Hepatocyte (in vitro differentiated cells): ENCODE results near the gene MICB. TPM values are rescaled to one million over a fixed set of nuclear protein-coding genes. Genes with fewer than 3 reads are reported as not detected.

Experiments used
- DNase-seq: peaks from one replicate; pipeline ENCODE4 v3.0.0-alpha.2; 2016; ENCODE audit warnings: low spot score
- H2AFZ ChIP-seq: fragments of 200-600 bp; sonication (generic); 2 replicates; pipeline ENCODE4 v1.6.0; 2016; ENCODE audit warnings: antibody characterized with exemption, mild to moderate bottlenecking
- H3K27ac ChIP-seq: fragments of 200-600 bp; sonication (generic); 2 replicates; pipeline ENCODE4 v1.5.1; 2016; ENCODE audit warnings: mild to moderate bottlenecking
- H3K27me3 ChIP-seq: fragments of 200-600 bp; sonication (generic); 2 replicates; pipeline ENCODE4 v1.6.1; 2016
- H3K36me3 ChIP-seq: fragments of 200-600 bp; sonication (generic); replicated peaks from 2 replicates; pipeline ENCODE4 v1.5.1; 2016; ENCODE audit warnings: low read depth; ENCODE audit not compliant: insufficient read depth
- H3K4me1 ChIP-seq: fragments of 200-600 bp; sonication (generic); 2 replicates; pipeline ENCODE4 v1.5.1; 2016; ENCODE audit warnings: mild to moderate bottlenecking, moderate library complexity; ENCODE audit not compliant: insufficient read depth
- H3K4me2 ChIP-seq: fragments of 200-600 bp; sonication (generic); 2 replicates; pipeline ENCODE4 v1.6.0; 2016
- H3K4me3 ChIP-seq: fragments of 200-600 bp; sonication (generic); 2 replicates; pipeline ENCODE4 v1.5.1; 2016; ENCODE audit warnings: mild to moderate bottlenecking
- H3K79me2 ChIP-seq: fragments of 200-600 bp; sonication (generic); 2 replicates; pipeline ENCODE4 v1.6.0; 2017; ENCODE audit warnings: mild to moderate bottlenecking
- H3K9me2 ChIP-seq: fragments of 200-600 bp; sonication (generic); replicated peaks from 2 replicates; pipeline ENCODE4 v1.6.0; 2017; ENCODE audit warnings: mild to moderate bottlenecking; ENCODE audit not compliant: insufficient read depth
- H3K9me3 ChIP-seq: fragments of 200-600 bp; sonication (generic); 2 replicates; pipeline ENCODE4 v1.5.1; 2016; ENCODE audit warnings: low read depth, mild to moderate bottlenecking
- H4K20me1 ChIP-seq: fragments of 200-600 bp; sonication (generic); 2 replicates; pipeline ENCODE4 v1.6.0; 2016; ENCODE audit warnings: mild to moderate bottlenecking; ENCODE audit not compliant: insufficient read depth, poor library complexity, severe bottlenecking
- EZH2 ChIP-seq: fragments of 200-600 bp; sonication (generic); IDR thresholded peaks from 2 replicates; pipeline ENCODE4 v1.6.1; 2016; ENCODE audit warnings: antibody characterized with exemption, mild to moderate bottlenecking, borderline replicate concordance
- EZH2phosphoT487 ChIP-seq: fragments of 200-600 bp; sonication (generic); IDR thresholded peaks from one replicate; pipeline ENCODE4 v1.6.1; 2018; ENCODE audit warnings: antibody characterized with exemption, mild to moderate bottlenecking, low read depth, moderate library complexity; ENCODE audit not compliant: unreplicated experiment, severe bottlenecking
- WGBS: methylation state at CpG from one replicate; pipeline ENCODE4 v1.1.6; 2016; ENCODE audit warnings: low lambda C conversion rate; ENCODE audit errors: missing lambda C conversion rate; 5-methylcytosine and 5-hydroxymethylcytosine counted together
- polyA plus RNA-seq: library from polyadenylated mRNA; unstranded; fragments of >200 nt; fragmentation: Nextera tagmentation; extraction: Ambion mirVana; gene quantifications from 2 replicates; pipeline ENCODE4 v1.2.1, GENCODE V29; 2016
- total RNA-seq: library from RNA; depleted of rRNA; stranded (reverse); fragments of >200 nt; gene quantifications from 2 replicates; pipeline ENCODE4 v1.2.3, GENCODE V29; 2014
- TF ChIP-seq, protein P1 (sequence below): fragments of 200-600 bp; sonication (generic); IDR thresholded peaks from 2 replicates; pipeline ENCODE4 v1.5.1; 2016; ENCODE audit warnings: antibody characterized with exemption, mild to moderate bottlenecking; ENCODE audit not compliant: poor library complexity

Gene MICB
- total and polyA plus RNA-seq, 2 experiments from 2014 or later, result 0.11 to 0.67 TPM

DNA sequence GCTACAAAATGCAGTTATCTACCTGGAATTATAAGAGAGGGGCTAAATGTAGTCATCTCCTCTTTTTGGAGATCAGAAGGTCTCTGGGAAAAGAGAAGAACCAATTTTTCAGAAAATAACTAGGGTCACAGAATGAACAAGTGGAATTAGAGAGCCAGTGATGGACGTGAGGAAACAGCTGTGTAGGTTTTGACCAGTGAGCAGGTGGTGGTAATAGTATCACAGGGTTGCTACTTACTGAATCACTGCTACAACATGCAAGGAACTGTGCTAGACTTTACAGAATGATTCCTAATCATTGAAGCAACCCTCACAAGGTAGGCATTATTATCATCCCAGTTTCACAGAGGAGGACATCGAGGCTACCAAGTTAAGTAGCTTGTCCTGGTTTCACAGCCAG lies 46.7 kb downstream of the MICB start:
- H4K20me1 ChIP-seq, result peaks cover 15% of the 10 kb centered on the region
- no peaks in the 10 kb centered on the region for H3K9me2 ChIP-seq
- peaks cover 54% of the 10 kb centered on the region for H3K79me2 ChIP-seq
- 83% methylated on average over 2 of the region's 2 CpGs for WGBS
- no peaks in the 10 kb centered on the region for H3K27me3 ChIP-seq
- H3K27ac ChIP-seq, result no peak overlapping the region
- no peaks in the 10 kb centered on the region for H3K36me3 ChIP-seq
- H3K4me1 ChIP-seq, result peaks cover 18% of the 10 kb centered on the region
- no peak overlapping the region for H3K4me3 ChIP-seq
- H2AFZ ChIP-seq, result no peak overlapping the region
- H3K4me2 ChIP-seq, result no peak overlapping the region
- TF ChIP-seq, protein P1, sequence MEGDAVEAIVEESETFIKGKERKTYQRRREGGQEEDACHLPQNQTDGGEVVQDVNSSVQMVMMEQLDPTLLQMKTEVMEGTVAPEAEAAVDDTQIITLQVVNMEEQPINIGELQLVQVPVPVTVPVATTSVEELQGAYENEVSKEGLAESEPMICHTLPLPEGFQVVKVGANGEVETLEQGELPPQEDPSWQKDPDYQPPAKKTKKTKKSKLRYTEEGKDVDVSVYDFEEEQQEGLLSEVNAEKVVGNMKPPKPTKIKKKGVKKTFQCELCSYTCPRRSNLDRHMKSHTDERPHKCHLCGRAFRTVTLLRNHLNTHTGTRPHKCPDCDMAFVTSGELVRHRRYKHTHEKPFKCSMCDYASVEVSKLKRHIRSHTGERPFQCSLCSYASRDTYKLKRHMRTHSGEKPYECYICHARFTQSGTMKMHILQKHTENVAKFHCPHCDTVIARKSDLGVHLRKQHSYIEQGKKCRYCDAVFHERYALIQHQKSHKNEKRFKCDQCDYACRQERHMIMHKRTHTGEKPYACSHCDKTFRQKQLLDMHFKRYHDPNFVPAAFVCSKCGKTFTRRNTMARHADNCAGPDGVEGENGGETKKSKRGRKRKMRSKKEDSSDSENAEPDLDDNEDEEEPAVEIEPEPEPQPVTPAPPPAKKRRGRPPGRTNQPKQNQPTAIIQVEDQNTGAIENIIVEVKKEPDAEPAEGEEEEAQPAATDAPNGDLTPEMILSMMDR, result no peak
- TF ChIP-seq EZH2 (no peak), EZH2phosphoT487 (no peak)
- no peaks in the 10 kb centered on the region for H3K9me3 ChIP-seq
- no peak for DNase-seq

DNA sequence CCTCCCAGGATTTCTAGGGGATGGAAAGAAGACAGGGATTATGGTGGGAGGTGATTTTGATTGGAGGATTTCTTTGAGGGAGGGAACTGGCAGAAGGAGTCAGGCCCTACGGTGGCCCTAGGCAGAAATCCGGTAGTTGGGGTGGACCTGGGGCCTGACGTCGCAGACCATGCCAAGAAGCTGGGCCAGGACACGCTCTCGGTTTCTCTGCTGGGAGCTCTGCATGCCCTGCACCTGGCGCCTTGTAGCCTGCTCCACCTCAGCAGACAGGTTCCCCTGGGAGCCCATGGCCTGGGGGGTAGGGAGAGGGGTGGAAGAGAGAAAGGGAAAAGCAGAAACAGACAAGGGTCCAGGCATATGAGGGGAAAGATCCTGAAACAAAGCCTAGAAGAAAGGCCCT lies 47.3 kb downstream of the MICB start:
- Histone ChIP-seq H3K4me2 (no peak overlapping the region), H4K20me1 (peaks cover 9% of the 10 kb centered on the region), H2AFZ (no peak overlapping the region), H3K27me3 (no peaks in the 10 kb centered on the region), H3K4me3 (no peak overlapping the region), H3K4me1 (peaks cover 12% of the 10 kb centered on the region), H3K79me2 (peaks cover 49% of the 10 kb centered on the region), H3K9me2 (no peaks in the 10 kb centered on the region), H3K9me3 (no peaks in the 10 kb centered on the region), H3K36me3 (no peaks in the 10 kb centered on the region), H3K27ac (no peak overlapping the region)
- DNase-seq, result no peak
- TF ChIP-seq, protein P1, result no peak
- TF ChIP-seq EZH2phosphoT487 (no peak), EZH2 (no peak)
- WGBS, result 83% methylated on average over 7 of the region's 7 CpGs

DNA sequence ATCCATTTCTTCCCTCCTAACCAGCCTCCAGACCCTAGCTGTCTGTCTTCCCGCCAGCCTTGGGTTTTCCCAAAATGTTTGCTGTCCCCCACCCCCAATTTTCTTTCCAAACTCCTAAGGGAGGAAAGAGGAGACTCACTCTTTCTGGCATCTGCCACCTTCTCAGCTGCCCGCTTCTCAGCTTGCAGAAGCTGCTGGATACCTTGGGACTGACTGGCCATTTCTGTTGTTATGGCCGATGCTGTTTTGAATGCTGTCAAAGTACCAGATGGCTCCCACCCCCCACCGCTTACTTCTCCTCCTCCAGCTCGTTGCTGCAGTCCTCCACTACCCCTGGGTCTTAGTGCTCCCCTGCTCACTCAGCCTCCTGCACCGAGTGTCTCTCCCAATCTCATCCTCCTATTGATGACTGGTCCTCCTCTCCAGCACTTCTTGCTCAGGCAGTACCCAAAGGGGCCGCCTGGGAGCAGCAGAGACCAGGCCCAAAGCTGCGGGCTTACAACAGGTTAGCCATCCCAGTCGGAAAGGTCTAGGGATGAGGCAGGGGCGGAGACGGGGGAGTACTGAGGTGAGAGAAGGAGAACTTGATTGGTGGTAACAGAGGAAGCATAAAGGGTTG lies 48.5 kb downstream of the MICB start, which contains the start of gene ATP6V1G2:
ATP6V1G2 (minus strand) TSS at position 270 of the 619 bp plus-strand sequence; CDS start at position 221, 49 bp downstream.
- Histone ChIP-seq H3K4me3 (peak within 1 kb of the TSS; percentile 43), H4K20me1 (no peaks in the 10 kb centered on the region), H3K36me3 (no peaks in the 10 kb centered on the region), H3K9me2 (no peaks in the 10 kb centered on the region), H3K79me2 (peaks cover 39% of the 10 kb centered on the region), H3K4me1 (peaks cover 10% of the 10 kb centered on the region), H2AFZ (peak within 1 kb of the TSS; percentile 82), H3K9me3 (no peaks in the 10 kb centered on the region), H3K27me3 (no peaks in the 10 kb centered on the region), H3K27ac (peak within 1 kb of the TSS; percentile 76), H3K4me2 (peak within 1 kb of the TSS; percentile 85)
- DNase-seq, result peak; percentile 94
- TF ChIP-seq EZH2 (no peak), EZH2phosphoT487 (no peak)
- TF ChIP-seq, protein P1, result peak; percentile 98
- WGBS, result 5% methylated on average over 10 of the region's 11 CpGs
